ENCODE measurements around the gene HLA-DOB.

Gene HLA-DOB

DNA sequence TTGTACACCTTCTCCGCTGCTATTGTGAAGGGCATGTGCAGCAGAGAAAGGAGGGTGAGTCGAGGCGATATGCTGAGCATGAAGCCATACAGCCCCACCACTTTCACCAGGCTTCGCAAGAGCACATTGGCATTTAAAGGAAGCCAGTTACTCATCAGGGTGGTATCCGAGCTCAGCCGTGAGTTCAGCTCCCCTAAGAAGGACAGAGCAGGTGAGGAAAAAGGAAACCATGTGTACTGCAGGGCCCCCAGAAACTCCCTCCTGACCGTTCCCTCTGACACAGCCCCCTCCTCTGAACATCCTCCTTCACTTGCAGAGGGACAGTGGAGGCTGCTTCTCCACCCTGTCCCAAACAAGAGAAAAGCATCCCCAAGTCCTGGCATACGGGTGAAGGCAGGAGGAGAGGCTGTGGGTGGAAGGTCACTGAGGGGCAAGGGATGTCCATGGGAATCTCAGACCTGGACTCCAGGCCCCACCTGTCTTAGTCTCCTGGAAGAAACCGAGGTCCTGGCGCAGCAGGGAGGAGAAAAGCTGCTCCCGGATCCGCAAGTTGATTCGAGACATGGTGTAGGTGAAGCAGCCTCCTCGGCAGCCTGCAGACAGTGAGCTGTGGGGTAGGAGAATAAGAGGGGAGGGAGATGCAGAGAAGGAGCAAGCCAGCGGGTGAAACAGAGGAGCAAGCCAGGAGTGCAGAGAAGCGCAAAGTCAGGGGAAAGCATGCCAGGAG, 18.5 kb upstream of the HLA-DOB start:
- TF ChIP-seq, protein P1, sequence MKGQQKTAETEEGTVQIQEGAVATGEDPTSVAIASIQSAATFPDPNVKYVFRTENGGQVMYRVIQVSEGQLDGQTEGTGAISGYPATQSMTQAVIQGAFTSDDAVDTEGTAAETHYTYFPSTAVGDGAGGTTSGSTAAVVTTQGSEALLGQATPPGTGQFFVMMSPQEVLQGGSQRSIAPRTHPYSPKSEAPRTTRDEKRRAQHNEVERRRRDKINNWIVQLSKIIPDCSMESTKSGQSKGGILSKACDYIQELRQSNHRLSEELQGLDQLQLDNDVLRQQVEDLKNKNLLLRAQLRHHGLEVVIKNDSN (IDR thresholded peaks at IDR 0.05) = no peak
- TF ChIP-seq, protein P2, sequence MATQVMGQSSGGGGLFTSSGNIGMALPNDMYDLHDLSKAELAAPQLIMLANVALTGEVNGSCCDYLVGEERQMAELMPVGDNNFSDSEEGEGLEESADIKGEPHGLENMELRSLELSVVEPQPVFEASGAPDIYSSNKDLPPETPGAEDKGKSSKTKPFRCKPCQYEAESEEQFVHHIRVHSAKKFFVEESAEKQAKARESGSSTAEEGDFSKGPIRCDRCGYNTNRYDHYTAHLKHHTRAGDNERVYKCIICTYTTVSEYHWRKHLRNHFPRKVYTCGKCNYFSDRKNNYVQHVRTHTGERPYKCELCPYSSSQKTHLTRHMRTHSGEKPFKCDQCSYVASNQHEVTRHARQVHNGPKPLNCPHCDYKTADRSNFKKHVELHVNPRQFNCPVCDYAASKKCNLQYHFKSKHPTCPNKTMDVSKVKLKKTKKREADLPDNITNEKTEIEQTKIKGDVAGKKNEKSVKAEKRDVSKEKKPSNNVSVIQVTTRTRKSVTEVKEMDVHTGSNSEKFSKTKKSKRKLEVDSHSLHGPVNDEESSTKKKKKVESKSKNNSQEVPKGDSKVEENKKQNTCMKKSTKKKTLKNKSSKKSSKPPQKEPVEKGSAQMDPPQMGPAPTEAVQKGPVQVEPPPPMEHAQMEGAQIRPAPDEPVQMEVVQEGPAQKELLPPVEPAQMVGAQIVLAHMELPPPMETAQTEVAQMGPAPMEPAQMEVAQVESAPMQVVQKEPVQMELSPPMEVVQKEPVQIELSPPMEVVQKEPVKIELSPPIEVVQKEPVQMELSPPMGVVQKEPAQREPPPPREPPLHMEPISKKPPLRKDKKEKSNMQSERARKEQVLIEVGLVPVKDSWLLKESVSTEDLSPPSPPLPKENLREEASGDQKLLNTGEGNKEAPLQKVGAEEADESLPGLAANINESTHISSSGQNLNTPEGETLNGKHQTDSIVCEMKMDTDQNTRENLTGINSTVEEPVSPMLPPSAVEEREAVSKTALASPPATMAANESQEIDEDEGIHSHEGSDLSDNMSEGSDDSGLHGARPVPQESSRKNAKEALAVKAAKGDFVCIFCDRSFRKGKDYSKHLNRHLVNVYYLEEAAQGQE (IDR thresholded peaks at IDR 0.05; ENCODE audit: low read depth) = no peak
- no peak for TF ChIP-seq EGR1 (IDR thresholded peaks at IDR 0.05)
- TF ChIP-seq, protein P3, sequence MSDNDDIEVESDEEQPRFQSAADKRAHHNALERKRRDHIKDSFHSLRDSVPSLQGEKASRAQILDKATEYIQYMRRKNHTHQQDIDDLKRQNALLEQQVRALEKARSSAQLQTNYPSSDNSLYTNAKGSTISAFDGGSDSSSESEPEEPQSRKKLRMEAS (IDR thresholded peaks at IDR 0.05) = no peak
- TF ChIP-seq RAD21 (IDR thresholded peaks at IDR 0.05; ENCODE audit: low read depth) = no peak
- no peak for TF ChIP-seq TAF1 (IDR thresholded peaks at IDR 0.05; ENCODE audit: low read depth)
- TF ChIP-seq YY1 (IDR thresholded peaks at IDR 0.05; ENCODE audit: low read depth) = no peak
- TF ChIP-seq ZBTB7A (IDR thresholded peaks at IDR 0.05; ENCODE audit: low read depth) = no peak
- TF ChIP-seq EP300 (IDR thresholded peaks at IDR 0.05; ENCODE audit: borderline replicate concordance) = no peak
- no peak for TF ChIP-seq NFIC (IDR thresholded peaks at IDR 0.05)
- TF ChIP-seq TCF12 (IDR thresholded peaks at IDR 0.05; ENCODE audit: low read depth) = no peak
- no peak for TF ChIP-seq TEAD4 (IDR thresholded peaks at IDR 0.05)
- TF ChIP-seq CREB1 (IDR thresholded peaks at IDR 0.05; ENCODE audit: low read depth) = no peak
- no peak for TF ChIP-seq CEBPB (IDR thresholded peaks at IDR 0.05)
- TF ChIP-seq FOXM1 (IDR thresholded peaks at IDR 0.05; ENCODE audit: borderline replicate concordance, low read depth) = no peak

DNA sequence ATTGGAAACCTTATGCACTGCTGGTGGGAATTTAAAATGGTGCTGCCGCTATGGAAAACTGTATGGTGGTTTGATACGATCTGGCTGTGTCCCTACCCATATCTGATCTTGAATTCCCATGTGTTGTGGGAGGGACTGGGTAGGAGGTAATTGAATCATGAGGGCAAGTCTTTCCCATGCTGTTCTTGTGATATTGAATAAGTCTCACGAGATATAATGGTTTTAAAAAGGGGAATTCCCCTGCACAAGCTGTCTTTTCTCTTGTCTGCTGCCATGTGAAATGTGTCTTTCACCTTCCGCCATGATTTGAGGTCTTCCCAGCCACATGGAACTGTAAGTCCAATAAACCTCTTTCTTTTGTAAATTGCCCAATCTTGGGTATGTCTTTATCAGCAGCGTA, 16.9 kb upstream of the HLA-DOB start:
- TF ChIP-seq TAF1 (IDR thresholded peaks at IDR 0.05; ENCODE audit: low read depth) (no peak), RAD21 (IDR thresholded peaks at IDR 0.05; ENCODE audit: low read depth) (no peak), YY1 (IDR thresholded peaks at IDR 0.05; ENCODE audit: low read depth) (no peak), EGR1 (IDR thresholded peaks at IDR 0.05) (no peak), CREB1 (IDR thresholded peaks at IDR 0.05; ENCODE audit: low read depth) (no peak), TCF12 (IDR thresholded peaks at IDR 0.05; ENCODE audit: low read depth) (no peak), ZBTB7A (IDR thresholded peaks at IDR 0.05; ENCODE audit: low read depth) (no peak), FOXM1 (IDR thresholded peaks at IDR 0.05; ENCODE audit: borderline replicate concordance, low read depth) (no peak)

DNA sequence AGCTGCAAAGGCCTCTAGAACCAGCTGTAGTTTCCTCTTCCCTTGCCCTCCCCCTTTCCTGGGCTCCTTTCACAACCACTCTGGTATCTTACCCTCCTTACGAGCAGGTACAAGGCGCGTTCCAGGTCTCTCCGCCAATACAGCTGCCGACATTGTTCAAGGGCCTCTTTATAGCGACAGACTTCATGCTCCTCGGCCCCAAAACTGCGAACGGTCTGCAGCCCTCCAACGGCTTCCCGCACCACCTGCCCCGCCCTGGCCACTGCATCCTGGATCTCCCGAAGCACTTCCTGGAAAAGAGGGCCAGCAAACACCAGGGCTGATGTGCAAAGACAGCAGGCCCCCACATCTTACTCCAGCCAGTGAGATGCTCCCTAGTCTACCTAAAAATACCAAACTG, 15.7 kb upstream of the HLA-DOB start:
- TF ChIP-seq CREB1 (IDR thresholded peaks at IDR 0.05; ENCODE audit: low read depth) = no peak
- no peak for TF ChIP-seq CEBPB (IDR thresholded peaks at IDR 0.05)
- TF ChIP-seq YY1 (IDR thresholded peaks at IDR 0.05; ENCODE audit: low read depth) = no peak
- no peak for TF ChIP-seq FOXM1 (IDR thresholded peaks at IDR 0.05; ENCODE audit: borderline replicate concordance, low read depth)
- no peak for TF ChIP-seq EGR1 (IDR thresholded peaks at IDR 0.05)
- TF ChIP-seq TAF1 (IDR thresholded peaks at IDR 0.05; ENCODE audit: low read depth) = no peak
- TF ChIP-seq, protein P3 (IDR thresholded peaks at IDR 0.05) = no peak
- TF ChIP-seq, protein P2 (IDR thresholded peaks at IDR 0.05; ENCODE audit: low read depth) = no peak
- TF ChIP-seq ZBTB7A (IDR thresholded peaks at IDR 0.05; ENCODE audit: low read depth) = no peak
- TF ChIP-seq EP300 (IDR thresholded peaks at IDR 0.05; ENCODE audit: borderline replicate concordance) = no peak
- no peak for TF ChIP-seq TEAD4 (IDR thresholded peaks at IDR 0.05)

DNA sequence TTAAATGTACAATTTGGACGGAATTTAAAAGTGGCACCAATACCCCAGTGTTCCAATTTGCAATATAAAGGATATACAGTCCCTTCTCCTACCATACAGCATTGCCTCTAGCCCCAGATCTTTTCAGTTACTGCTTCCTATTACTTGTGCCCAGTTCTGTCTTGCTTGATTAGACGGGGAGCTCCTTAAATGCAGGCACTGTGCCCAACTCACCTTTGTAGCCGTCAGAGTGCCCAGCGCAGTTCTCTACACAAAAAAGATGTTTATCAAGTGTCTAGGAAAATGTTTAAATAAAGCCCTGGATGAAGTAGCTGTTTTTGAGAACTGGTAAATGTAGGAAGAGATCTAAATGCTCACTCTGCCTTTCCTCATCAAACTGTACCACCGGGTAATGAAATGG, 14.1 kb upstream of the HLA-DOB start:
- TF ChIP-seq TEAD4 (IDR thresholded peaks at IDR 0.05) = no peak
- TF ChIP-seq NFIC (IDR thresholded peaks at IDR 0.05) = no peak
- TF ChIP-seq CEBPB (IDR thresholded peaks at IDR 0.05) = no peak
- no peak for TF ChIP-seq FOXM1 (IDR thresholded peaks at IDR 0.05; ENCODE audit: borderline replicate concordance, low read depth)
- TF ChIP-seq CREB1 (IDR thresholded peaks at IDR 0.05; ENCODE audit: low read depth) = no peak
- TF ChIP-seq, protein P3 (IDR thresholded peaks at IDR 0.05) = no peak
- TF ChIP-seq TCF12 (IDR thresholded peaks at IDR 0.05; ENCODE audit: low read depth) = no peak
- no peak for TF ChIP-seq TAF1 (IDR thresholded peaks at IDR 0.05; ENCODE audit: low read depth)
- no peak for TF ChIP-seq EP300 (IDR thresholded peaks at IDR 0.05; ENCODE audit: borderline replicate concordance)
- no peak for TF ChIP-seq EGR1 (IDR thresholded peaks at IDR 0.05)
- TF ChIP-seq RAD21 (IDR thresholded peaks at IDR 0.05; ENCODE audit: low read depth) = no peak
- TF ChIP-seq ZBTB7A (IDR thresholded peaks at IDR 0.05; ENCODE audit: low read depth) = no peak
- TF ChIP-seq, protein P1 (IDR thresholded peaks at IDR 0.05) = no peak
- TF ChIP-seq YY1 (IDR thresholded peaks at IDR 0.05; ENCODE audit: low read depth) = no peak
- TF ChIP-seq, protein P2 (IDR thresholded peaks at IDR 0.05; ENCODE audit: low read depth) = no peak
